Neural progenitor cell (in vitro differentiated cells): ENCODE results near the gene GOLGA8N.

Experiments
- EZH2 ChIP-seq: fragments of 200-600 bp; sonication (generic); IDR thresholded peaks from 2 replicates; pipeline ENCODE4 v1.6.1; 2017; ENCODE audit warnings: antibody characterized with exemption, mild to moderate bottlenecking, moderate library complexity
- TF ChIP-seq, protein P1 (sequence below): fragments of 200-600 bp; sonication (generic); IDR thresholded peaks from 2 replicates; pipeline ENCODE4 v1.5.1; 2017; ENCODE audit warnings: antibody characterized with exemption, mild to moderate bottlenecking

DNA sequence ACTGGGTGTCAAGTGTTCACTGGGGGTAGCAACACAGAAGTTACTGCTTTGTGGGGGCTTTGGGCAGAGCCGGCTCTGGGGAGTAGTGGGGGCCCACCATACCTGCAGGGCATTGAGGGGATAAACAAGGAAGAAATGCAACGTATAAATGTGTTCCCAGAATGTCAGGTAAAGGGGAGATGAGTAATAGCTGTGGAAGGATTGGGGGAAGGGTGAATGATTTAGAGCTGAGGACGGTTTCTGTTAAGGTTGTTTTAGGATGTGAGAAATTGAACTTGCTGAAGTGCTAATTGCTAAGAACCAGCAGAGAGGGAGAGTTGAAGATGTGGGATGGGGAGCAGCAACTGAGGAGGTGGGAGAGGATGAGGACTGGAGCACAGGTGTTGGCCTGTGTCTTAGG lies 58.9 kb downstream of the GOLGA8N start:
- TF ChIP-seq, protein P1, sequence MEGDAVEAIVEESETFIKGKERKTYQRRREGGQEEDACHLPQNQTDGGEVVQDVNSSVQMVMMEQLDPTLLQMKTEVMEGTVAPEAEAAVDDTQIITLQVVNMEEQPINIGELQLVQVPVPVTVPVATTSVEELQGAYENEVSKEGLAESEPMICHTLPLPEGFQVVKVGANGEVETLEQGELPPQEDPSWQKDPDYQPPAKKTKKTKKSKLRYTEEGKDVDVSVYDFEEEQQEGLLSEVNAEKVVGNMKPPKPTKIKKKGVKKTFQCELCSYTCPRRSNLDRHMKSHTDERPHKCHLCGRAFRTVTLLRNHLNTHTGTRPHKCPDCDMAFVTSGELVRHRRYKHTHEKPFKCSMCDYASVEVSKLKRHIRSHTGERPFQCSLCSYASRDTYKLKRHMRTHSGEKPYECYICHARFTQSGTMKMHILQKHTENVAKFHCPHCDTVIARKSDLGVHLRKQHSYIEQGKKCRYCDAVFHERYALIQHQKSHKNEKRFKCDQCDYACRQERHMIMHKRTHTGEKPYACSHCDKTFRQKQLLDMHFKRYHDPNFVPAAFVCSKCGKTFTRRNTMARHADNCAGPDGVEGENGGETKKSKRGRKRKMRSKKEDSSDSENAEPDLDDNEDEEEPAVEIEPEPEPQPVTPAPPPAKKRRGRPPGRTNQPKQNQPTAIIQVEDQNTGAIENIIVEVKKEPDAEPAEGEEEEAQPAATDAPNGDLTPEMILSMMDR: no peak
- TF ChIP-seq EZH2: no peak
